Medulla oblongata (tissue), 1 donor: ENCODE data around the gene TBX5.
"Not testable (repeated sequence)": the region's sequence is repeated elsewhere in the genome, so short reads cannot be mapped to it uniquely, and the experiment has no call there.

Experiments
- DNase-seq: peaks from one replicate; pipeline ENCODE4 v3.0.0-alpha.2; 2015; ENCODE audit errors: extremely low spot score

The TBX5 gene

GRCh38 chr12:114384739-114385138 is 21.2 kb downstream of the TBX5 start:
- no peak for DNase-seq

GRCh38 chr12:114381177-114381576 is 24.8 kb downstream of the TBX5 start:
- DNase-seq: no peak

- peak; percentile 3 for DNase-seq
These were observed 34.2 kb downstream of the TBX5 start for GRCh38 chr12:114371733-114372132.

GRCh38 chr12:114371250-114371649 is 34.7 kb downstream of the TBX5 start:
- DNase-seq: peak; percentile 89

- no peak for DNase-seq
These were observed 37.1 kb downstream of the TBX5 start for GRCh38 chr12:114368685-114369452.

- DNase-seq: no peak
These were observed 44.0 kb downstream of the TBX5 start for GRCh38 chr12:114361992-114362391.

GRCh38 chr12:114361545-114361944 is 44.4 kb downstream of the TBX5 start:
- DNase-seq: no peak

GRCh38 chr12:114360485-114360884 is 45.5 kb downstream of the TBX5 start:
- no peak for DNase-seq

GRCh38 chr12:114355389-114356088 is 50.4 kb downstream of the TBX5 start:
- DNase-seq: no peak

- not testable (repeated sequence) for DNase-seq
These were observed 56.7 kb downstream of the TBX5 start for GRCh38 chr12:114349239-114349638.

GRCh38 chr12:114347861-114348260 is 58.1 kb downstream of the TBX5 start:
- DNase-seq: no peak

- no peak for DNase-seq
These were observed 61.1 kb downstream of the TBX5 start for GRCh38 chr12:114344831-114345230.

GRCh38 chr12:114344303-114344663 is 61.7 kb downstream of the TBX5 start:
- DNase-seq: no peak

GRCh38 chr12:114343585-114344302 is 62.2 kb downstream of the TBX5 start:
- no peak for DNase-seq

- DNase-seq: no peak
These were observed 63.3 kb downstream of the TBX5 start for GRCh38 chr12:114342656-114343055.

- no peak for DNase-seq
These were observed 64.3 kb downstream of the TBX5 start for GRCh38 chr12:114341635-114342034.

GRCh38 chr12:114340231-114340630 is 65.7 kb downstream of the TBX5 start:
- DNase-seq: no peak

GRCh38 chr12:114339626-114340025 is 66.3 kb downstream of the TBX5 start:
- DNase-seq: no peak

- no peak for DNase-seq
These were observed 70.3 kb downstream of the TBX5 start for GRCh38 chr12:114335607-114336006.

- no peak for DNase-seq
These were observed 71.5 kb downstream of the TBX5 start for GRCh38 chr12:114334395-114334794.

- DNase-seq: no peak
These were observed 77.7 kb downstream of the TBX5 start for GRCh38 chr12:114328292-114328691.

- DNase-seq: no peak
These were observed 78.2 kb downstream of the TBX5 start for GRCh38 chr12:114327765-114328164.

GRCh38 chr12:114321524-114321923 is 84.4 kb downstream of the TBX5 start:
- no peak for DNase-seq
